Iris pigment epithelial cell (primary cell): Measurements from ENCODE around the gene OSGEP.

ENCODE experiments used
- DNase-seq: peaks from one replicate; pipeline ENCODE4 v3.0.0-alpha.2; 2011; ENCODE audit warnings: low read depth

Gene OSGEP

GRCh38 chr14:20454516-20455354 lies at the start of gene OSGEP, which contains the start of gene APEX1:
TSS of gene OSGEP (minus strand) at chr14:20454812. CDS start at chr14:20454683, 129 bp downstream.
TSS of gene APEX1 (plus strand) at chr14:20455226. CDS start at chr14:20455646, 420 bp downstream.
- peak; percentile 99 for DNase-seq

GRCh38 chr14:20503898-20504297 lies 49.3 kb upstream of the OSGEP start:
- DNase-seq, result peak; percentile 9

- peak; percentile 58 for DNase-seq
These were observed 46.7 kb upstream of the OSGEP start for GRCh38 chr14:20501346-20501745.

GRCh38 chr14:20499881-20500280 lies 45.3 kb upstream of the OSGEP start:
- DNase-seq, result no peak

GRCh38 chr14:20499108-20499507 lies 44.5 kb upstream of the OSGEP start:
- peak; percentile 15 for DNase-seq

GRCh38 chr14:20498622-20499021 lies 44.0 kb upstream of the OSGEP start:
- DNase-seq, result no peak

GRCh38 chr14:20494935-20495766 lies 40.5 kb upstream of the OSGEP start:
- DNase-seq, result peak; percentile 50

GRCh38 chr14:20493634-20494033 lies 39.0 kb upstream of the OSGEP start:
- no peak for DNase-seq

GRCh38 chr14:20492486-20492885 lies 37.9 kb upstream of the OSGEP start:
- DNase-seq, result peak; percentile 58

GRCh38 chr14:20490563-20490962 lies 36.0 kb upstream of the OSGEP start:
- no peak for DNase-seq

- no peak for DNase-seq
These were observed 34.7 kb upstream of the OSGEP start for GRCh38 chr14:20489093-20489994.

- DNase-seq, result no peak
These were observed 32.7 kb upstream of the OSGEP start for GRCh38 chr14:20487396-20487725.

- no peak for DNase-seq
These were observed 32.2 kb upstream of the OSGEP start for GRCh38 chr14:20486684-20487395.

GRCh38 chr14:20485900-20486299 lies 31.3 kb upstream of the OSGEP start:
- no peak for DNase-seq

- DNase-seq, result no peak
These were observed 27.8 kb upstream of the OSGEP start for GRCh38 chr14:20482382-20482781.

GRCh38 chr14:20478894-20479293 lies 24.3 kb upstream of the OSGEP start:
- DNase-seq, result no peak

- peak; percentile 77 for DNase-seq
These were observed 22.7 kb upstream of the OSGEP start for GRCh38 chr14:20477211-20477876.

GRCh38 chr14:20476776-20477175 lies 22.2 kb upstream of the OSGEP start:
- DNase-seq, result no peak

- no peak for DNase-seq
These were observed 18.0 kb upstream of the OSGEP start for GRCh38 chr14:20472536-20473169.

- no peak for DNase-seq
These were observed 15.9 kb upstream of the OSGEP start for GRCh38 chr14:20470603-20470901.
